DND-41 (cell line): ENCODE data around the gene ALDH1A2.

ENCODE experiments used
- CTCF ChIP-seq: IDR thresholded peaks from 2 replicates; pipeline ENCODE4 v1.5.1; 2012; ENCODE audit warnings: borderline replicate concordance, low read length, moderate library complexity, mild to moderate bottlenecking; ENCODE audit not compliant: poor library complexity, severe bottlenecking; ENCODE audit errors: extremely low read depth
- EZH2 ChIP-seq: IDR thresholded peaks from 3 replicates; pipeline ENCODE4 v1.6.1; 2012; ENCODE audit warnings: borderline replicate concordance, low read depth, mild to moderate bottlenecking, moderate library complexity, low read length, inconsistent platforms; ENCODE audit not compliant: severe bottlenecking

DNA sequence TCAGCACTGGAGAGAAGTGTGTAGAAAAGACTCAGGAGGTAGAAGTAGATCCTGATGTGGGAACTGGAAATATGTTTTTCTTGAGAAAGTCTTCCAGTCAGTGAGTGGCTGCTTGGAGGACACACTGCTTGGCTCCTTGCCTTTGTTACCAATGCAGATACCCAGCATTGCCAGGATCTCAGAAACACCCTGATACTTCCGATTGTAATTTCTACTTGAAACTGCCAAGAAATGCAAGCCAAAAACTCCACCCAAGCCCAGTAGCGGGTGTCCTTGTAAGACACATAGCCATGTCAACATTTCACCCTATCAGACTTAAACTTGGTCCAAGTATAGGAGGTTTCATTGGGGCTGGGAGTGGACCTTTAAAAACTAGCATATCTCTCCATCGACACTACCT is 141.8 kb downstream of the ALDH1A2 start:
- TF ChIP-seq CTCF, result no peak
- no peak for TF ChIP-seq EZH2
